HG03103 (cell line): ENCODE results near the gene C14orf132.

Experiments used
- ATAC-seq: cut with Tn5 transposase; IDR thresholded peaks from one replicate; pipeline ENCODE4 v1.9.1; 2021; ENCODE audit warnings: low read depth; ENCODE audit not compliant: unreplicated experiment

C14orf132 gene

GRCh38 chr14:96114002-96114401 is 74.8 kb downstream of the C14orf132 start:
- no peak for ATAC-seq

DNA sequence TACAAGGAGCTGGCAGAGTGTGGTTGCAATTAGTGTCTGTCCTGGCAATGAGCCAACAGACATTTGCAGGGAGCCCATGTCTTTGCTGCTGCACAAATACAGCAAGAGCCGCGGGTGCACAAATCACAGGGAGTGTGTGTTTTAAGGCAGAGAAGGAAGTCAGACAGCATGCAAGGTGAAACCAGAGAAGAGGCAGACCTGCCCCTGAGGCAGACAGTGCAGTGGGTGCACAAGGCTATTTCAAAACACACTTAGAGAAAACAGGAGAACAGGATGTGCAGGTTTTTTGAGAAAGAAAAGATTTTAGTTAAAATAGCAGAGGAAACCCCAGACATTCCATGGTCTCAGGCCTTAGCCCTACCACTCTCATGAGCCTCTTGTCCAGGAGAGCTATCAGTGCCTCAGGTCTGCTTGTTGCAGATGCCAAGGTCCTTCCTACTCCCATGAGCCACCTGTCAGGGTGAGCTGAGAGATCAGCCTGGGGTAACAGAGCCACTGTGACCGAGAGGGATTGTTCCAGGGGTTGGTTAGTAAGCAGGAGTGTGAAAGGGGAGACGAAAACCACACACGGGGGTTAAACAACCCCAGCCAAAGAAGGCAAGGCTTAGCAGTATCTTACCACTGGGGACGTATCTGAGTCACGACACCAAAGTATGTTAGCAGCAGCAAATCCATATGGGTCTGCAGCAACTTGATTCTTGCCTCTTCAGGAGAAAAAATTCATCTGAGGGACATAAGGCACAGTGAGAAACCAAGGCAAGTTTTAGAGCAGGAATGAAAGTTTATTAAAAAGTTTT is 78.1 kb downstream of the C14orf132 start:
- ATAC-seq, result no peak

DNA sequence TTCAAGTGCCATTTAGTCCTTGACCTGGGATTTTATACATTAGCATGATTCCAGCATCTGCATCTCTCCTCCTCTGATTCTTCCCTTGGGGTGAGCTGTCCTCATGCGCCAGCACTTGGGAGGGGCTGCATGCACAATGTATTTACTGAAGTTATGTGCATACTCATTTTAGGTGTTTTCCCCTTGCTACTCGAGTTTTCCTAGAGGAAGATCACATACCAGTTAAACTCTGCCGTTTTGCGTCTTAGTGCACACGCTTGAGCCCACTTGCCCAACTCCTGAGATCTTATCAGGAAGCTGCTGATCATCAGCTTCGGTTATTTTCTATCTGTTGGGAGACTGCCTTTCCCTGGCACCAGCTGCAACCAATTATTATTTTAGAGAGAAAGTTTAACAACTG is 78.8 kb downstream of the C14orf132 start:
- ATAC-seq, result no peak

DNA sequence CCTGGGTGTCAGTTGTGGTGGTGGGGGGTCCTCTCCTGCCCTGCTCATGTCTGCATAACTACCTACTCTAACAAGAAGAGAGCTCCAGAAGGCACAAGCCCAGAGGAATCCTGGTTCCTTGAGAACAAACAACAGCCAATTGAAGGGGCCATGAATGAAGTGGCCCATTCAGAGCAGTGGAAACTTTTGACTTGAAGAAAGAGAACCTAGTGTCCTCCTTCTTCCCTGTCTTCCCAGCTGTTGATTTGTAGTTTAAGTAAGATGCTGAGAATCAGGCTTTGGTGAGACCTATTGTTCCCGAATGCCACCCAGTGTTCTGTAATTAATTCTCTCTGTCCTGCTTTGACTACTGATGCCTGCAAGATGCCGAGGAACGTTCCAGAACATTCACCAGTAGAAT is 79.2 kb downstream of the C14orf132 start:
- no peak for ATAC-seq

DNA sequence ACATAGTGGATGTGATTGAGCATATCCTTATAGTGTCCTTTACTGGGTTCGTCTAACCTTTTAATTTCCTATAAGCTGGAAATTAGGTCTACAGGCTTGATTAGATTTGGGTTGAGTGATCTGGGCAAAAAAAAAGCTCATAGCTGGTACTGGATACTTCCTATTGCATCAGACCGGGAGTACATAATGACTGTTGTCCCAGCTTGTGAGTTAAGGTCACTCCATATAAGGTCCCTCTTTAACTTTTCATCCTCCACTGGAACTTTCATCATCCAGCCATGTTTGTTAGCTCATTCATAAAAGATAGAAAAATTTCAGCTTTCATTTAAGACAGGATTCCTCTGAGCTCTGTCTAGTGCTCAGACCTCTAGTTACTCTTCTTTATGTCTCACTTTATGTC is 80.8 kb downstream of the C14orf132 start:
- ATAC-seq, result no peak

DNA sequence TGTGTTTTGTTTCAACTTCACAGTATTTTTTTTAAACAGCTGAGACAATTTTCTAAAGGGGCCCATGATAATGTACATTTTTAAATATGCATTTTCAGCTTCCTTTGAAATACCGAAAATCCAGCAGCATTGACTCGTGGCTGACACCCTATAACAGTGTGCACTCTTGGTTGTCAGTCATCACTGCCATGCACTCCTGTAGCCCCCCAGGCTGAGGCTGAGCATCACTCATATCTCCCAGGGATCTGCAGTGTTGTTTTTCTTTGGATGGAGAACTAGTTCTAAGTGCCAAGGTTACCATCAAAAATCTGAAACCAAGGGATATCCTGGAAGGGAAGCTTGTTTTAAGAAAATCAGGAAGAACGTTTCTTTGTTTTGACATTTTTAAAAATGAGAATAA is 81.2 kb downstream of the C14orf132 start:
- ATAC-seq, result no peak

DNA sequence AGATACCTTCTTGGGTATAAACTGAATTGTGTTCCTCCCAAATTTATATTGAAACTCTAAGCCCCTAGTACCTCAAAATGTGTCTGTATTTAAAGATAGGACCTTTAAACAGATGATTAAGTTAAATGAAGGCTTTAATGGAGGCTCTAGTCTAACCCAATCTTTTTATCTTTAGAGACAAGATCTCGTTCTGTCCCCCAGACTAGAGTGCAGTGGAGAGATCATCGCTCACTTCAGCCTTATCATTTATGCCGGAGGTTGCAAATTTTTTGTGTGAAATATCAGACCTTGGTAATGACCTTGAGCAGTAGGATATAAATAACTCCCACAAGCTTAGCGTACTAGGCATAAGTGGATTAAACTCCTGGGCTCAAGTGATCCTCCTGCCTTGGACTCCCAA is 81.8 kb downstream of the C14orf132 start:
- ATAC-seq, result no peak

DNA sequence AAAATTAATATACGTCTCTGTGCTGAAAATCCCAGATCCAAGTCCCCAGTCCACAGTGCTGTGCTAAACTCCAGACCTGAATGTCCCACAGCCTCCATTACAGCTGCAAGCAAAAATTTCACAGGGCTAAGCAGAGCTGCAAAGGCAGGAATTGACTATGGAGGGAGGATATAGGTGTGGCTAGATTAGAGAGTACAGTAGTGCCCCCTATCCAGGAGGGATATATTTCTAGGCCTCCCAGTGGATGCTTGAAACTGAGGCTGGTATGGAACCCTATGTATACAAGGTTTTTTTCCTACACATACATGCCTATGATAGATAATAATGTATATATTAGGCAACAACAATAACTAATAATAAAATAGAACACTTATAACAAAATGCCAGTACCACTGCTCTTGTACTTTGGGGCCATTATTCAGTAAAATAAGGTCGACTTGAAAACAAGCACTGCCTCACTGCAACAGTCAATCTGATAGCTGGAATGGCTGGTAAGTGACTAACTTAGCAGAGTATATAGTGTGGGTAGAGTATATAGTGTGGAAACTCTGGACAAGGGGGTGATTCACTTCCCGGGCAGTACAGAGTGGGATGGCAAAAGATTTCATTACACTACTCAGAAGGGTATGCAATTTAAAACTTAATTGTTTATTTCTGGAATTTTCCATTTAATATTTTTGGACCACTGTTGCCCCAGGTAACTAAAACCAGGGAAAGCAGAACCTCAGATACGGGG is 82.7 kb downstream of the C14orf132 start:
- ATAC-seq, result no peak

GRCh38 chr14:96122496-96122895 is 83.3 kb downstream of the C14orf132 start:
- no peak for ATAC-seq

- ATAC-seq, result no peak
These were observed 86.4 kb downstream of the C14orf132 start for GRCh38 chr14:96125536-96125935.

DNA sequence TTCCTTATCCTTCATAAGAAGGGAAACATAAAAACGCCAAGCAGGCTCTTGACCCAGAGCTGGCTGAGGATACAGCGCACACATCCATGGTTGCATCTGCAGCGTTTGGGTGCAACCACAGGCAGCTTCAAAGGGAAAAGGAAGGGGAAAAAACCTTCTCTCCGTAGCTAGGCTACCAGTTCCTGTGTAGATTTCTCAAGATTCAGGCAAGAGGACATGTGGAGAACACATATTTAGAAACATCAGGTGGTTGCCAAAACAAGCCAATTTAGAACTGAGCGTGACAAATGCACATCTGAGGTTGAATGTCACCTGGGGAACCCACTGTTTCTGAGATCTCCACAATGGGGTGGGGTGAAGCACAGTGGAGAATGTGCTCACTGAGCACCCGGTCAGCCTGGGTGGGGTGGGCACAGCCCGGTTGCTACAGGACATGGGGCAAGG is 87.2 kb downstream of the C14orf132 start:
- peak; percentile 53 for ATAC-seq

GRCh38 chr14:96126783-96127271 is 87.7 kb downstream of the C14orf132 start:
- no peak for ATAC-seq

GRCh38 chr14:96129128-96129736 is 90.1 kb downstream of the C14orf132 start:
- ATAC-seq, result no peak

- ATAC-seq, result no peak
These were observed 91.2 kb downstream of the C14orf132 start for GRCh38 chr14:96130391-96130790.

GRCh38 chr14:96130854-96131253 is 91.7 kb downstream of the C14orf132 start:
- ATAC-seq, result no peak

GRCh38 chr14:96131836-96132235 is 92.7 kb downstream of the C14orf132 start:
- no peak for ATAC-seq

GRCh38 chr14:96134508-96134907 is 95.3 kb downstream of the C14orf132 start:
- no peak for ATAC-seq

DNA sequence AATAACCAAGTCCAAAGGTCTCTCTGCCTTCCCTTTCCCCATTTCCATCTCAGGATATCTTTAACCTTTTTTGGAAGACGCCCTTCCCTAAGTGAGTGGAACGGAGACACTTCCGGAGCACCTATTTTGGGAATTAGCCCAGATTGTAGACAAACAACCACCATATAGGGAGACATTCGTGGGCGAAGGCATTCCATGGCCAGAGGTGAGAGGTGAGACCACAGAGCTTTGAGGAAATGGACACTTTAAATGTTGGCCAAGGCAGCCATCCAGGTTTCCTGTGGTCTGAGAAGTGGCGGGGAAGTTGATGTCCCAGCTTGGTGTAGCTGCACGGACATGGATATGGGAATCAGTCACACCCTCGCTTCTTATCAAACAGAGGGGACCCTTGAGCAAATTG is 96.1 kb downstream of the C14orf132 start:
- no peak for ATAC-seq

GRCh38 chr14:96136371-96137005 is 97.3 kb downstream of the C14orf132 start:
- no peak for ATAC-seq

DNA sequence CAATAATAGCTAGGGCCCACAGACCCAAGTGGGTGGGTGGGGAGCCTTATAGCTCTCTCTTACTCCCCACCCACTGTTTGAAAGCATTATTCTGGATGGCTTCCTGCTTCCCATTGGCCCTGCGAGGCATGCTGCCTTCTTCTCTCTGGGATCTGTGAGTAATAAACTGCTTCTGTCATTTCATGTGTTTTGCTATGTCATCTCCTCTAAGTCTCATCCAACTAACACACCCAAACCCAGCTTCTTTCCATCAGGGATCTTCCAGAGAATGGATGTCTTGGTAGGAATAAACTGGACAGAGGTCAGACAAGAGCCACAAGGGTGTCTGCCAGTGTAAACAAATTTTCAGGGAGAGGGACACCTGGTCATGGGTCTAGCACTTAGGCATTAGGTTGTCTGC is 99.1 kb downstream of the C14orf132 start:
- no peak for ATAC-seq

DNA sequence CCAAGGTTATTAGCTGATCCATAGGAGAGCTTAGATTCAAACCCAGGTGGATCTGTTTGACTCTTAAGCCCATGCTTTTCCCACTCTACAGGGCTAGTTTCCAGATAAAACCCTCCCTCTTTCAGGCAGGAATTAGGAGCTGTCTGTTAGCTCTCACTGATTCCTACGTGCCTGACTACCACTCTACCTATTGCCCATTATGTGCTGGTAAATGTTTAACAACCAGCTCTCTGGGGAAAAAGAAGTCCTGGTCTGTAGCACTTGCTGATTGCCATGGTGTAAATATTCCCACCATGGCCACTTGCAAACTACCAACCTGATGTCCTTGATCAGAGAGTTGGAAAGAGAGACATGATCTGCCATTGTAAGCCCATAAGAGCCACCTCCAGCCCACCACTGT is 100.0 kb downstream of the C14orf132 start:
- no peak for ATAC-seq
